Posterior cingulate gyrus (tissue), 11 donors: ENCODE results near the gene CTSE.
A peak's percentile ranks its signal among the peaks of the same experiment; 100 is the strongest.

Source experiments
- DNase-seq, 10 donors: peaks; one replicate each; pipeline versions ENCODE4 v3.0.0 to v3.0.0-alpha.2; 2020 to 2021; ENCODE audit warnings: mixed read lengths in 3 of 10
- intact Hi-C: fragments of 100-400 bp; cut with DNase I; formaldehyde crosslinking; loops from one replicate; pipeline ENCODE4 v1.15.1; 2023

Gene CTSE

DNA sequence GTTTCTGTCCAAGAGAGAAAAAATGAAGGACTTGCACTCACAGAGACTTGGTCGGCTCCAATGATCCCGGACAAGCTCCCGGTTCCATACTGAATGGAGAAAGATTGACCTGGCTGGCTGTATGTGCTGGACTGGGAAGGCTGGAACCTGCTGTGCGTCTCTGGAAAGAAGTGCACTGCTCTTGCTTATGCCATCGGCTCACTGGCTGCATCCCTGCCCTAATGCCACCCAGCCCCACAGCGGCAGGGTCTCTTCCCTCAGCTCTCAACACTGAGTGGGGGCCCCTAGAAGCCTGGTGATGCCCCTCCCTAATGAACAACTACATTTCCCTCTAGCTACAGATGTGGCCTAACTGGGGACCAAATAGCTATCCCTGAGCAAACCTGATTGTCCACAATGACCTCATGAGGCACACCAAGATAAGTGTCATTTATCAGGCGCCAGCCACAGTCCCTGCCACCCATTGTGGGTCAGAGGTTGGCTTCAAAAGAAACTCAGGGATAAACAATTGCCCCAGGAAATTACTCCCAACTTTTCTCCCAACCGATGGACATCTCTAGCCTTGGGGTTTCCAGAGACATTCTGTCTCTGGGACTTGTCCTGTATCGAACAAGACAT lies 2.6 kb downstream of the CTSE start:
- no peak for DNase-seq
- intact Hi-C loops: no loop called here

GRCh38 chr1:206020393-206021007 lies 3.2 kb downstream of the CTSE start:
- intact Hi-C loops: no loop called here
- no peak for DNase-seq

DNA sequence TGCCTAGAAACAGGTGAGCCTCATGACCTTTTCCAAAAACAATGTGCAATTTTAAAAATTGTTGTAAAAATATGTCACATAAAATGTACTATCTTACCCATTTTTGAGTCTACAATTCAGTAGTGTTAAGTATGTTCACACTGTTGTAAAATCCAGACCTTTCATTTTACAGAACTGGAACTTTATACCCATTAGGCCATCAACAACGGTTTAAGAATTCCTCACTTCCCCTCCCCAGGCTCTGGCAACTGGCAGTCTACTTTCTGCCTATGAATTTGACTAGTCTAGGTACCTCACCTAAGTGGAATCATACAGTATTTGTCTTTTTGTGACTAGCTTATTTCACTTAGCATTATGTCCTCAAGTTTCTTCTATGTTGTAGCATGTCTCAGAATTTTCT lies 8.6 kb downstream of the CTSE start:
- intact Hi-C loops: no loop called here
- DNase-seq: no peak

GRCh38 chr1:206014601-206015000 lies 9.1 kb downstream of the CTSE start:
- DNase-seq: no peak

GRCh38 chr1:206013026-206013795 lies 10.5 kb downstream of the CTSE start:
- no peak for DNase-seq
- intact Hi-C loops: no loop called here

More at GRCh38 chr1:206014601-206015000, 9.1 kb downstream of the CTSE start:
- intact Hi-C loops: no loop called here

DNA sequence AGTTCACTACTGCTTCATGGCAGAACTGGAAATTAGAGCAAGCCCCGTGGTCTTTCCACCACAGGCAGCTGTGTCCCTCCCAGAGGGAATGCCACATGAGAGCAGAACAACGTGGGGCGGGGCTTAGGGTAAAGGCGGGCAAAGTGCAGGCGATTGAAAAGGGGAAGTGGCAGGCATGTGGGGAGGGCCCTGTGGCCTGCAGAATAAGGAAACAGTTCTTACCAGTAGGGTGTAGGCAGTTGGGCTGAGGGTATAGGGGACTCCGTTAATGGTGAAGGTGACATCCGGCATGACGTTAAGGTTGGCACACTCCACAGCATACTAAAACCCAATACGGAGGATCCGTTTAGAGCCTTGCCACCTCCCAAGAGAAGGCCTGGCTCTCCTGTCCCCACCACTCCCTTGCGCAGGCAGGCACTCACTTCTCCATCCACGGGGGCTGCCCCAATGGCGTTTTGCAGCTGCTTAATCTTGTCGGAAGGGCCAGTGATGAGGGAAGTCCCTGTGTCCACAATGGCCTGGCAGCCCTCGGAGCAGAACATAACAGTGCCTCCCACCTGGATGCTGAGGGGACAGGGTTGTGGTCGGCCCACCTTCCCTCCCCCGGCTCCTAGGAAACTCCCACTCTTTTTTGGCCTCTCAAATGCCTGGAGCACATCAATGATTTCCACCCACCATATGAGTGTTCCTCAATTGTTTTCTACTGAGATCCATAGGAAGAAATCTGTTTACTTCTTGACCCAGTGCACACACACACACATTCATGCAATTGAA lies 11.4 kb downstream of the CTSE start:
- peak in 3 of 10 donors; percentile 36 to 90 (median 43) for DNase-seq
- intact Hi-C loops: no loop called here

- intact Hi-C loops: no loop called here
- no peak for DNase-seq
Observed at GRCh38 chr1:206011057-206011456, 12.6 kb downstream of the CTSE start.

GRCh38 chr1:206010060-206010459 lies 13.6 kb downstream of the CTSE start:
- intact Hi-C loops: no loop called here
- no peak for DNase-seq

- intact Hi-C loops: no loop called here
- DNase-seq: no peak
Observed at GRCh38 chr1:206006946-206007345, 16.7 kb downstream of the CTSE start.

- DNase-seq: no peak
- intact Hi-C loops: no loop called here
Observed at GRCh38 chr1:206005778-206006180, 17.9 kb downstream of the CTSE start.

GRCh38 chr1:206005234-206005633 lies 18.5 kb downstream of the CTSE start:
- DNase-seq: no peak
- intact Hi-C loops: no loop called here

DNA sequence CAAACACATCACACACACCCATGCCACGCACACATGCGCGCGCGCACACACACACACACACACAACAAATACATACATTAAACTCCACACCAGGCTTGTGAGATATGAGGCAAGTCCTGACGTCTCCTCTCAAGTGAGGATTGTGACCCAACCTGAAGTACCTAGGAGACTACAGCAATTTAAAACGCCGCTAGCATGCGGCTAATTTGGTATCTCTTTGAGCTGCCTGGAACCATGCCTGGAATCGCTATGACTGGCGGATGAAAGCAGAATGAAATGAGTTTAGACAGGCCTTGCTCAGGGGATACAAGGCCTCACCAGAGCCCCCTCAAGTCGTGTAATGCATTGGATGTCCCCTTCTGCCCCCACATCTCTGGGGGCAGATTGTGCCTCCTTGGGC lies 18.9 kb downstream of the CTSE start:
- DNase-seq: no peak
- intact Hi-C loops: no loop called here

- DNase-seq: no peak
- intact Hi-C loops: no loop called here
Observed at GRCh38 chr1:206003854-206004800, 19.6 kb downstream of the CTSE start.

DNA sequence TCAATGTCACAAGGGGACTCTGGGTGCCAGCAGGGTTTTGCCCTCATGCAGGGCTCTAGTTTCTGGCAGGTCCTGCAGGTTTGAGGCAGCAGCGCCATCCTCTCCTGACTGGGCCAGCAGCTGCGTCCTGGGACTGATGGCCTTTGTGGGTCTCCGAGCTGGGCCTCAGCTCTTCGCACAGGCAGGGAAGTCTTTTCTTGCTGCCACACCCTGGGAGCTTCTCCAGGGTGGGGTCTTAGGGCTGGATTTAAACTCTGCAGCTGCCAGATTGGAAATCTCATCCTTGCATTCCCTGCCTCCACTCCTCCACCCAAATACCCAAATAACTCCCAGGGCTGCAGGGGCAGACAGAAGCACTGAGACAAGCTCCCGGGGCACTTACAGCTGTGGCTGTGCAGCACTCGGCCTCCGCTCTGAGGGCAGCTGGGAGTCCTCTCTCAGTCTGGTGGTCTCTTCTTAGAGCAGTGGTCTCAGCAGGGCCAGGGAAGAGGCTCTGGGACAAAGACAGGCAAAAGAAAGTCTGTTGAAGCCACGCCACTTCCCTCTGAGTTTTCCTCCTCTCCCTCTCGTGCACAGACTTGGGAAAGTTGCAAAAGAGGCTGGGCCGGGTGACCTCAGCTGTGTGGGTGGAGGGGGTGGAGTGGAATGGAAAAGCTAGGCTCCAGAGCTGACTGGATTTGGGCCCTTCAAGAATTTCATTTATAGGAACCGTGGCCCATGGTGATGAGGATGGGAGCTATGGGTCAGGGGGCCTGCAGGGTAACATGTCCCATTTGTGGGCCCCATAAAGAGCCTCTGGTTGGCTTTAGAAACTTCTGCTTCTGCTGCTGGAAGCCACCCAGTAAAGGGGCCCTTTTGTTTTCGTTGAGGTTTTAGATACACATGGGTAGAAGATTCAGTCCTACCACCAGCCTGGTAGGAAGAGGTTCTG lies 20.6 kb downstream of the CTSE start, which contains the start of gene RAB7B:
Gene RAB7B (minus strand): TSS at position 525 of the 931 bp plus-strand sequence. CDS start 9,260 bp downstream, outside the sequence.
- DNase-seq: peak in 5 of 10 donors; percentile 35 to 89 (median 45)
- intact Hi-C loops: no loop called here

DNA sequence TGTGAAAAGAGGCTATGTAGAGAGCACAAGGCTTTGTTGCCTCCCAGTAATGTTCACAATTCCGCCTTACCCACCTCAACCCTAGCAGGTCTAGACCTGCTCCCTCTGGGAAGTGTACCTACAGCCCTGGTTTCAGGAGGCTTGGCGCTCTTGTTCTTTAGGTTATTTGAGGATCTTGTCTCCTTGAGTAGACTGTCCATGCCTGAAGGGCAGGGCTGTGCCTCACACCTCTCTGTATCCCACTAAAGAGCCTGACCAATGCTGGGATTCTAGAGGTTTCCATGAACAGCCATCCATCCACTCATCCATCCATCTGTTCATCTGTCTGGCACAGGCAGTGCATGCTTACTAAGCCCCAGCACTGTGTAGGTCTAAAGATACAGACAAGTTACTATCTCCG lies 21.5 kb downstream of the CTSE start:
- DNase-seq: peak in 1 of 10 donors; percentile 51

DNA sequence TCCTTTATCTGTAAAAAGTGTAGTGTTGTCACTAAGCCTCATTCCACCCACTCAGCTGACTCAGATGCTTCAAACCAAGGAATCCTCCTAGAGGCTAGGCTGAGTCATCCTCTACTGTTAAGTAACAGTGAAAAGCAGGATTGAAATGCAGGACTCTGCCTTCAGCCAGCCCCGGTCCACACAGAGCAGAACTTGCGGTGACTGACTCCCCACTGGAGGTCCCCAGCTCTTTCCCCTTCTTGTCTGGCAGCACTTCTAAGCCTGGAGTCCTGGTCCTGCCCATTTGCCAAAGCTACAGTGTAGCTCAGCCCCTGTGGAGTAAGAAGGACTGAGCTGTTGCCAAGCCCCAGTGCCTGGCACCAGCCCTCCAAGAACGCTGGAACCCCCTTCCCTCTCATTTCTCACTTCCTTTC lies 22.2 kb downstream of the CTSE start:
- peak in 5 of 10 donors; percentile 43 to 93 (median 54) for DNase-seq
- intact Hi-C loops: no loop called here

More for the DNA sequence above, 21.5 kb downstream of the CTSE start:
- intact Hi-C loops: no loop called here

- intact Hi-C loops: no loop called here
- peak in 1 of 10 donors; percentile 57 for DNase-seq
Observed at GRCh38 chr1:206000641-206001339, 22.9 kb downstream of the CTSE start.
